Stimulated activated naive CD4-positive, alpha-beta T cell (primary cell): ENCODE measurements around the gene EEPD1.
A peak's percentile ranks its signal among the peaks of the same experiment; 100 is the strongest.

ENCODE experiments used
- DNase-seq, 6 experiments: peaks; one replicate each; lab custom pipeline; 2025; lab: John Stamatoyannopoulos, UW

The EEPD1 gene

GRCh38 chr7:36154255-36155212 is 1.5 kb downstream of the EEPD1 start:
- DNase-seq: peak in 2 of 6 experiments; percentile 8 to 19

GRCh38 chr7:36155811-36156361 is 2.8 kb downstream of the EEPD1 start:
- DNase-seq: no peak

GRCh38 chr7:36157527-36158320 is 4.7 kb downstream of the EEPD1 start:
- DNase-seq: no peak

- DNase-seq: no peak
Measured at GRCh38 chr7:36158321-36158605, 5.2 kb downstream of the EEPD1 start.

GRCh38 chr7:36159618-36160017 is 6.6 kb downstream of the EEPD1 start:
- DNase-seq: no peak

GRCh38 chr7:36160313-36160712 is 7.3 kb downstream of the EEPD1 start:
- DNase-seq: no peak

GRCh38 chr7:36161996-36162395 is 8.9 kb downstream of the EEPD1 start:
- no peak for DNase-seq

GRCh38 chr7:36165059-36165458 is 12.0 kb downstream of the EEPD1 start:
- no peak for DNase-seq

- DNase-seq: no peak
Measured at GRCh38 chr7:36165802-36166201, 12.7 kb downstream of the EEPD1 start.

- no peak for DNase-seq
Measured at GRCh38 chr7:36167403-36168050, 14.5 kb downstream of the EEPD1 start.

- no peak for DNase-seq
Measured at GRCh38 chr7:36171503-36171902, 18.4 kb downstream of the EEPD1 start.

- DNase-seq: no peak
Measured at GRCh38 chr7:36175886-36176285, 22.8 kb downstream of the EEPD1 start.

GRCh38 chr7:36176697-36177096 is 23.6 kb downstream of the EEPD1 start:
- DNase-seq: no peak

- DNase-seq: no peak
Measured at GRCh38 chr7:36180121-36180520, 27.1 kb downstream of the EEPD1 start.

- DNase-seq: no peak
Measured at GRCh38 chr7:36181668-36182067, 28.6 kb downstream of the EEPD1 start.

- DNase-seq: no peak
Measured at GRCh38 chr7:36182854-36183604, 30.0 kb downstream of the EEPD1 start.

- no peak for DNase-seq
Measured at GRCh38 chr7:36185092-36185491, 32.0 kb downstream of the EEPD1 start.

GRCh38 chr7:36185756-36186155 is 32.7 kb downstream of the EEPD1 start:
- DNase-seq: no peak

GRCh38 chr7:36186359-36187121 is 33.5 kb downstream of the EEPD1 start:
- no peak for DNase-seq

- DNase-seq: no peak
Measured at GRCh38 chr7:36188266-36188665, 35.2 kb downstream of the EEPD1 start.

GRCh38 chr7:36188906-36189305 is 35.9 kb downstream of the EEPD1 start:
- no peak for DNase-seq
